ENCODE measurements around the gene FCF1. TPM values are rescaled to one million over a fixed set of nuclear protein-coding genes. Genes with fewer than 3 reads are reported as not detected.
A peak's percentile ranks its signal among the peaks of the same experiment; 100 is the strongest.

Gene FCF1
- total RNA-seq (10 to 100 TPM; 39.2 to 41.2 TPM), polyA plus RNA-seq (10 to 100 TPM in 1 of 2 donors, 1 to 10 TPM in 1; 7.6 to 37.9 TPM)
- long read RNA-seq, donor 1, full-length matches to known transcripts = 5 of 5 reads
- long read RNA-seq, donor 1, partial matches to known transcripts = 0 of 5 reads
- long read RNA-seq, donor 1, other reads (novel, unspliced or antisense) = 0 of 5 reads
- long read RNA-seq, donor 2, full-length matches to known transcripts = 2 of 2 reads
- long read RNA-seq, donor 2, partial matches to known transcripts = 0 of 2 reads
- long read RNA-seq, donor 2, other reads (novel, unspliced or antisense) = 0 of 2 reads
- long read RNA-seq, donor 3, partial matches to known transcripts = 0 of 1 reads
- long read RNA-seq, donor 3, other reads (novel, unspliced or antisense) = 0 of 1 reads
- long read RNA-seq, donor 4, partial matches to known transcripts = 9 of 9 reads
- long read RNA-seq, donor 4, other reads (novel, unspliced or antisense) = 0 of 9 reads
- long read RNA-seq, donor 5, full-length matches to known transcripts = 6 of 6 reads
- long read RNA-seq, donor 5, partial matches to known transcripts = 0 of 6 reads
- long read RNA-seq, donor 5, other reads (novel, unspliced or antisense) = 0 of 6 reads

GRCh38 chr14:74712499-74713394 is at the start of gene FCF1, which contains the start of gene AREL1:
FCF1 (plus strand) TSS chr14:74713144; CDS start chr14:74713198, 54 bp downstream.
AREL1 (minus strand) TSS chr14:74713080; CDS start chr14:74685615, 27,465 bp downstream.
- 0 to 1% methylated on average over 31 of the region's 31 CpGs for WGBS, 2 donors
- DNase-seq = peak; percentile 92 to 97 (median 96)

GRCh38 chr14:74663884-74664283 is 49.1 kb upstream of the FCF1 start:
- ATAC-seq (ENCODE audit: insufficient read depth, low FRiP score) (no peak), DNase-seq (no peak)
- no peaks in the 10 kb centered on the region for H3K27me3 ChIP-seq (ENCODE audit: control insufficient read depth in 3 of 3, insufficient read depth in 3 of 3, low read length in 2 of 3)
- H3K4me1 ChIP-seq (ENCODE audit: control insufficient read depth in 5 of 5, insufficient read depth in 5 of 5, low read length in 5 of 5) = no peaks in the 10 kb centered on the region
- no peak overlapping the region for H3K4me3 ChIP-seq
- H3K27ac ChIP-seq (ENCODE audit: low read depth in 1 of 2, low read length in 1 of 2) = no peak overlapping the region
- no peaks in the 10 kb centered on the region for H3K9me3 ChIP-seq (ENCODE audit: control insufficient read depth in 4 of 4, insufficient read depth in 3 of 4, low read length in 3 of 4)
- peaks cover 31 to 45% (median 33%) of the 10 kb centered on the region in 4 donors for H3K36me3 ChIP-seq (ENCODE audit: control insufficient read depth in 4 of 4, insufficient read depth in 4 of 4, low read length in 4 of 4)
- no peak overlapping the region for H3K9ac ChIP-seq (ENCODE audit: insufficient read depth in 1 of 2, low read length in 2 of 2)
- TF ChIP-seq, protein P1, sequence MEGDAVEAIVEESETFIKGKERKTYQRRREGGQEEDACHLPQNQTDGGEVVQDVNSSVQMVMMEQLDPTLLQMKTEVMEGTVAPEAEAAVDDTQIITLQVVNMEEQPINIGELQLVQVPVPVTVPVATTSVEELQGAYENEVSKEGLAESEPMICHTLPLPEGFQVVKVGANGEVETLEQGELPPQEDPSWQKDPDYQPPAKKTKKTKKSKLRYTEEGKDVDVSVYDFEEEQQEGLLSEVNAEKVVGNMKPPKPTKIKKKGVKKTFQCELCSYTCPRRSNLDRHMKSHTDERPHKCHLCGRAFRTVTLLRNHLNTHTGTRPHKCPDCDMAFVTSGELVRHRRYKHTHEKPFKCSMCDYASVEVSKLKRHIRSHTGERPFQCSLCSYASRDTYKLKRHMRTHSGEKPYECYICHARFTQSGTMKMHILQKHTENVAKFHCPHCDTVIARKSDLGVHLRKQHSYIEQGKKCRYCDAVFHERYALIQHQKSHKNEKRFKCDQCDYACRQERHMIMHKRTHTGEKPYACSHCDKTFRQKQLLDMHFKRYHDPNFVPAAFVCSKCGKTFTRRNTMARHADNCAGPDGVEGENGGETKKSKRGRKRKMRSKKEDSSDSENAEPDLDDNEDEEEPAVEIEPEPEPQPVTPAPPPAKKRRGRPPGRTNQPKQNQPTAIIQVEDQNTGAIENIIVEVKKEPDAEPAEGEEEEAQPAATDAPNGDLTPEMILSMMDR (IDR thresholded peaks at IDR 0.05; ENCODE audit: control extremely low read depth, extremely low read depth) = no peak
- WGBS, 2 donors = 92 to 95% methylated on average over 7 of the region's 7 CpGs

More at GRCh38 chr14:74712499-74713394, at the start of gene FCF1, which contains the start of gene AREL1:
- Histone ChIP-seq H3K4me1 (ENCODE audit: control insufficient read depth in 5 of 5, insufficient read depth in 5 of 5, low read length in 5 of 5) (peaks cover 0 to 17% (median 5%) of the 10 kb centered on the region in 5 donors), H3K4me3 (peak within 1 kb of the TSS; percentile 94), H3K9me3 (ENCODE audit: control insufficient read depth in 4 of 4, insufficient read depth in 3 of 4, low read length in 3 of 4) (no peaks in the 10 kb centered on the region), H3K27ac (ENCODE audit: low read depth in 1 of 2, low read length in 1 of 2) (peak within 1 kb of the TSS; percentile 76 to 93), H3K9ac (ENCODE audit: insufficient read depth in 1 of 2, low read length in 2 of 2) (peak within 1 kb of the TSS; percentile 83 to 94), H3K36me3 (ENCODE audit: control insufficient read depth in 4 of 4, insufficient read depth in 4 of 4, low read length in 4 of 4) (peaks cover 3 to 6% (median 5%) of the 10 kb centered on the region in 4 donors), H3K27me3 (ENCODE audit: control insufficient read depth in 3 of 3, insufficient read depth in 3 of 3, low read length in 2 of 3) (no peaks in the 10 kb centered on the region)
- TF ChIP-seq, protein P1 (IDR thresholded peaks at IDR 0.05; ENCODE audit: control extremely low read depth, extremely low read depth) = no peak
- peak; percentile 97 for ATAC-seq (ENCODE audit: insufficient read depth, low FRiP score)

DNA sequence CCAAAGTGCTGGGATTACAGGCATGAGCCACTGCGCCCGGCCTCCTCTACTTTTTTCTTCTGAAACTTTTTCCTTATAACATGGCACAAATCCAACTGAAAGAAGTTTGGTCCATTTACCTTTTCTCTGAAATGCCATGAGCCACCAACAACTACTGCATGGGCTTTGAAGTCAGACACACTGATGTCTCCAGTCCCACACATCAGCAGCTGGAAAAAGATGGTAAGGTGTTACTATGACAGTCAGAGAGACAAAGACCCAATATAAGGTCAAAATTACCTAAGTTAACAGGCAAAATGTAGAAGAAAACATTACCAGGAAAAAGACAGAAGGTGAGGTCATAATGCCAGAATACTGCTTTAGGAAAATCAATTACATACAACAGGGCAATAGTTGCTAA is 48.2 kb upstream of the FCF1 start:
- no peaks in the 10 kb centered on the region for H3K27me3 ChIP-seq (ENCODE audit: control insufficient read depth in 3 of 3, insufficient read depth in 3 of 3, low read length in 2 of 3)
- TF ChIP-seq, protein P1 (IDR thresholded peaks at IDR 0.05; ENCODE audit: control extremely low read depth, extremely low read depth) = no peak

More for the DNA sequence above, 48.2 kb upstream of the FCF1 start:
- Histone ChIP-seq H3K4me3 (no peak overlapping the region), H3K4me1 (ENCODE audit: control insufficient read depth in 5 of 5, insufficient read depth in 5 of 5, low read length in 5 of 5) (no peaks in the 10 kb centered on the region), H3K27ac (ENCODE audit: low read depth in 1 of 2, low read length in 1 of 2) (no peak overlapping the region), H3K9ac (ENCODE audit: insufficient read depth in 1 of 2, low read length in 2 of 2) (no peak overlapping the region), H3K36me3 (ENCODE audit: control insufficient read depth in 4 of 4, insufficient read depth in 4 of 4, low read length in 4 of 4) (peaks cover 37 to 53% (median 38%) of the 10 kb centered on the region in 4 donors), H3K9me3 (ENCODE audit: control insufficient read depth in 4 of 4, insufficient read depth in 3 of 4, low read length in 3 of 4) (no peaks in the 10 kb centered on the region)
- 95 to 98% methylated on average over 2 of the region's 2 CpGs for WGBS, 2 donors
- no peak for DNase-seq
- no peak for ATAC-seq (ENCODE audit: insufficient read depth, low FRiP score)
